ENCODE measurements around the gene F2RL2. TPM values are rescaled to one million over a fixed set of nuclear protein-coding genes. Genes with fewer than 3 reads are reported as not detected.

F2RL2 gene
- total RNA-seq, 1 experiment from 2014 or later, result 0.11 TPM

DNA sequence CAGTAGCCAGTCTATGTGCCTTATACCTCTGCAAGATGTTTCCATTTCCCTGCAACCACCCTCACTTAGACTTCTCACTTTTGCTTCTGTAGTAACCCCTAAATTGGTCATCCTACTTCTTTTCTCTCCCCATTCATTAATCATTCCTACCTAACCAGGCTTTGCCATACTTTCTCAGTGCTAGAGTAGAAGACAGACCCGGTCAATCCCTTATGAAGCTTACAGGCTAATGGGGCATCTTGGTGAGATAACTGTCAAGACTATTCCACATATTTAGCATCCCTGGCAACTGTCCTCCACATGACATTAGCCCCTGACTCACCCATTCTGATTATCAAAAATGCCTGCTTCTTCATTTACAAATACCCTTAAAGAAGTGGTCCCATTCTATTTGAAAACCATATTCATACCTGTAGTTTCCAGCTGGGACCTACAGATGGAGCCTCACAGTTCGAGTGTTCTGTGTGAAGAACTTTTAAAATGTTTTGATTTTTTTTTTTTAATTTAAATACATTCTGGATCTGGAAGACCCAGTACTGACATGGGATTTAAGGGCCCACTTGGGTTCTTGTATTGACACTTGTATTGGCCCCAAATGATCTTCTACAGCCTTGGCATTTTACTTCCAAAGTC is 21.0 kb downstream of the F2RL2 start:
- no peak for ATAC-seq
- H3F3A ChIP-seq (ENCODE audit: low read length, unreplicated experiment), result no peaks in the 10 kb centered on the region
- H3K4me1 ChIP-seq (ENCODE audit: insufficient read depth, low read length), result peaks cover 7% of the 10 kb centered on the region
- no peak overlapping the region for H2AFZ ChIP-seq (ENCODE audit: low read length)
- no peaks in the 10 kb centered on the region for H3K9me3 ChIP-seq (ENCODE audit: low read length)
- H3K27me3 ChIP-seq (ENCODE audit: low read length), result no peaks in the 10 kb centered on the region
- no peaks in the 10 kb centered on the region for H3K36me3 ChIP-seq (ENCODE audit: low read depth, low read length)
- DNase-seq, result peak; percentile 32
- H3K27ac ChIP-seq (ENCODE audit: low read length), result no peak overlapping the region
- no peaks in the 10 kb centered on the region for H4K20me1 ChIP-seq (ENCODE audit: low read length)
- no peak for TF ChIP-seq EZH2 (IDR thresholded peaks at IDR 0.05; ENCODE audit: low read length, unreplicated experiment)
- TF ChIP-seq, protein P1, sequence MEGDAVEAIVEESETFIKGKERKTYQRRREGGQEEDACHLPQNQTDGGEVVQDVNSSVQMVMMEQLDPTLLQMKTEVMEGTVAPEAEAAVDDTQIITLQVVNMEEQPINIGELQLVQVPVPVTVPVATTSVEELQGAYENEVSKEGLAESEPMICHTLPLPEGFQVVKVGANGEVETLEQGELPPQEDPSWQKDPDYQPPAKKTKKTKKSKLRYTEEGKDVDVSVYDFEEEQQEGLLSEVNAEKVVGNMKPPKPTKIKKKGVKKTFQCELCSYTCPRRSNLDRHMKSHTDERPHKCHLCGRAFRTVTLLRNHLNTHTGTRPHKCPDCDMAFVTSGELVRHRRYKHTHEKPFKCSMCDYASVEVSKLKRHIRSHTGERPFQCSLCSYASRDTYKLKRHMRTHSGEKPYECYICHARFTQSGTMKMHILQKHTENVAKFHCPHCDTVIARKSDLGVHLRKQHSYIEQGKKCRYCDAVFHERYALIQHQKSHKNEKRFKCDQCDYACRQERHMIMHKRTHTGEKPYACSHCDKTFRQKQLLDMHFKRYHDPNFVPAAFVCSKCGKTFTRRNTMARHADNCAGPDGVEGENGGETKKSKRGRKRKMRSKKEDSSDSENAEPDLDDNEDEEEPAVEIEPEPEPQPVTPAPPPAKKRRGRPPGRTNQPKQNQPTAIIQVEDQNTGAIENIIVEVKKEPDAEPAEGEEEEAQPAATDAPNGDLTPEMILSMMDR (conservative IDR thresholded peaks at IDR 0.05; ENCODE audit: low read depth, low read length), result peak; percentile 41; the same call in 1 of the 2 replicates
- H3K4me3 ChIP-seq (ENCODE audit: low read length), result no peak overlapping the region
- intact Hi-C loops (cut with micrococcal nuclease), result loop anchor here (5.0 kb wide), 2 partner anchors 85 to 220 kb away; no protein-coding TSS in a partner anchor
- no peaks in the 10 kb centered on the region for H3K79me2 ChIP-seq (ENCODE audit: low read length)
- H3K9me2 ChIP-seq (replicated peaks; ENCODE audit: low read length), result no peaks in the 10 kb centered on the region
- no peak overlapping the region for H3K4me2 ChIP-seq (ENCODE audit: low read length)
- POLR2A ChIA-PET (ENCODE audit: unreplicated experiment), result no interaction called here
- CTCF ChIA-PET, result interaction anchor here (0.7 to 2.0 kb wide), 3 partner anchors 168 to 172 kb away, joined by 4 to 23 read pairs (median 6); no protein-coding TSS in a partner anchor
- BruUV-seq (replicated peaks), result no TSS peak
- H3K9ac ChIP-seq (ENCODE audit: low read length), result no peak overlapping the region

DNA sequence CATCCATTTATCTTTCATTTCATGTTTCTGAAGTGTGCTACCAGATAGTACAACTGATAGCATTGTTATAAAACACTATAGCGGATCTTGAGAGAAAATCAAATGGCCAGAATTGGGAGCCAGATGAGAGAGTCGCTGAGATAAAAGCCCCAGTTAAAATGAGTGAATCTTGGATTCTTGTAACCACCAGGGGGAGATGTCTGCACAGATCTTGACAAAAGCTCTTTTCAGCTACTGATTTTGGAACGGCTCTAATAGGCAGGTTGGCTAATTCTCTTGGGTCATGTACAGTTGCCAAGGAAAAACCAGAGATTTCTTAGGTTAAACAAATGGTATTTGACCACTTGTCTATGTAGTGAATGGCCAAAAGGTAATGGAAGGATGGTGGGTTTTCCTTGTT is 21.7 kb downstream of the F2RL2 start:
- Histone ChIP-seq H3K9me2 (replicated peaks; ENCODE audit: low read length) (no peaks in the 10 kb centered on the region), H3K79me2 (ENCODE audit: low read length) (no peaks in the 10 kb centered on the region), H3K9me3 (ENCODE audit: low read length) (no peaks in the 10 kb centered on the region), H3K4me2 (ENCODE audit: low read length) (no peak overlapping the region), H3K4me3 (ENCODE audit: low read length) (no peak overlapping the region), H3K9ac (ENCODE audit: low read length) (no peak overlapping the region), H3K36me3 (ENCODE audit: low read depth, low read length) (no peaks in the 10 kb centered on the region), H2AFZ (ENCODE audit: low read length) (no peak overlapping the region), H3K4me1 (ENCODE audit: insufficient read depth, low read length) (peaks cover 7% of the 10 kb centered on the region), H3K27me3 (ENCODE audit: low read length) (no peaks in the 10 kb centered on the region), H3F3A (ENCODE audit: low read length, unreplicated experiment) (no peaks in the 10 kb centered on the region), H4K20me1 (ENCODE audit: low read length) (no peaks in the 10 kb centered on the region), H3K27ac (ENCODE audit: low read length) (no peak overlapping the region)
- BruUV-seq (replicated peaks), result no TSS peak
- no peak for TF ChIP-seq EZH2phosphoT487 (IDR thresholded peaks at IDR 0.05; ENCODE audit: borderline replicate concordance, low read length)
- TF ChIP-seq, protein P1 (conservative IDR thresholded peaks at IDR 0.05; ENCODE audit: low read depth, low read length), result peak; percentile 75
- intact Hi-C loops (cut with micrococcal nuclease), result loop anchor here (1.0 to 5.0 kb wide), 7 partner anchors 40 to 415 kb away; partner anchors contain the start of gene F2R
- DNase-seq, result peak; percentile 69
- CTCF ChIA-PET, result interaction anchor here (0.6 to 2.0 kb wide), 3 partner anchors 170 to 217 kb away, joined by 5 to 23 read pairs (median 6); no protein-coding TSS in a partner anchor
- POLR2A ChIA-PET (ENCODE audit: unreplicated experiment), result no interaction called here
- ATAC-seq, result peak; percentile 67

DNA sequence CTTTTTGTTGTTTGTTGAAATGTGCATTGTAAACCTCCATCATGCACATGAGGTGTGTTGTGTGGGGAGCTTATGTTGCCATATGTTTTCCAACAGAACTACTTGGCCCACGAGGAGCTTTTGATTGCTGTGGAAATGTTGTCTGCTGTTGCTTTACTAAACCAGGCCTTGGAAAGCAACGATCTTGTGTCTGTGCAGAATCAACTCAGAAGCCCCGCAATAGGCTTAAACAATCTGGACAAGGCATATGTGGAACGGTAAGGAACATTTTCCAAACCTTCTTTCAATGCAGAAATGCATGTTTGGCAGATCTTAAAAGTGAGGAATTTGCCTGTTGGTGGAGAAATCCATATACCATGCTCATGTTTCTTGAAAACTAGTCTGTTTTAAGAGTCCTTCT is 22.5 kb downstream of the F2RL2 start:
- Histone ChIP-seq H3K4me2 (ENCODE audit: low read length) (no peak overlapping the region), H3K4me3 (ENCODE audit: low read length) (no peak overlapping the region), H4K20me1 (ENCODE audit: low read length) (no peaks in the 10 kb centered on the region), H3K9me3 (ENCODE audit: low read length) (no peaks in the 10 kb centered on the region), H3K4me1 (ENCODE audit: insufficient read depth, low read length) (peaks cover 7% of the 10 kb centered on the region), H3K79me2 (ENCODE audit: low read length) (no peaks in the 10 kb centered on the region), H3K9ac (ENCODE audit: low read length) (no peak overlapping the region), H3K27ac (ENCODE audit: low read length) (no peak overlapping the region), H3K36me3 (ENCODE audit: low read depth, low read length) (no peaks in the 10 kb centered on the region), H2AFZ (ENCODE audit: low read length) (no peak overlapping the region), H3K9me2 (replicated peaks; ENCODE audit: low read length) (no peaks in the 10 kb centered on the region), H3F3A (ENCODE audit: low read length, unreplicated experiment) (no peaks in the 10 kb centered on the region), H3K27me3 (ENCODE audit: low read length) (no peaks in the 10 kb centered on the region)
- no peak for DNase-seq
- intact Hi-C loops (cut with micrococcal nuclease), result loop anchor here (1.0 to 5.0 kb wide), 7 partner anchors 41 to 416 kb away; partner anchors contain the start of gene F2R
- TF ChIP-seq, protein P1 (conservative IDR thresholded peaks at IDR 0.05; ENCODE audit: low read depth, low read length), result no peak
- TF ChIP-seq EZH2 (IDR thresholded peaks at IDR 0.05; ENCODE audit: low read length, unreplicated experiment) (no peak), EZH2phosphoT487 (IDR thresholded peaks at IDR 0.05; ENCODE audit: borderline replicate concordance, low read length) (no peak)
- ChIA-PET CTCF (interaction anchor here (2.0 kb wide), 1 partner anchor 174 kb away, joined by 23 read pairs; no protein-coding TSS in a partner anchor), POLR2A (ENCODE audit: unreplicated experiment) (no interaction called here)
- ATAC-seq, result no peak
- BruUV-seq (replicated peaks), result no TSS peak
